H9 (cell line): ENCODE data around the gene ADAM22. TPM values are rescaled to one million over a fixed set of nuclear protein-coding genes. Genes with fewer than 3 reads are reported as not detected.

Experiments
- DNase-seq: peaks from one replicate; pipeline ENCODE4 v3.0.0-alpha.2; 2017
- H2AFZ ChIP-seq: one replicate; pipeline ENCODE4 v1.6.1; 2013; ENCODE audit warnings: mild to moderate bottlenecking, low read length, control low read depth, moderate library complexity
- H2AK5ac ChIP-seq: 2 replicates; pipeline ENCODE4 v1.6.1; 2013; ENCODE audit warnings: low read length, control low read depth, mixed read lengths; ENCODE audit not compliant: insufficient read length
- H2BK120ac ChIP-seq: one replicate; pipeline ENCODE4 v1.6.1; 2013; ENCODE audit warnings: low read depth, mild to moderate bottlenecking, low read length, control low read depth, inconsistent platforms; ENCODE audit not compliant: poor library complexity, severe bottlenecking
- H2BK12ac ChIP-seq: 2 replicates; pipeline ENCODE4 v1.6.1; 2013; ENCODE audit warnings: low read length, control low read depth, mixed read lengths, low read depth; ENCODE audit not compliant: insufficient read length
- H2BK15ac ChIP-seq: 2 replicates; pipeline ENCODE4 v1.6.1; 2013; ENCODE audit warnings: low read depth, low read length, control low read depth
- H2BK20ac ChIP-seq: one replicate; pipeline ENCODE4 v1.6.1; 2013; ENCODE audit warnings: low read depth, mild to moderate bottlenecking, low read length, control low read depth, inconsistent platforms; ENCODE audit not compliant: poor library complexity, severe bottlenecking
- H2BK5ac ChIP-seq: 2 replicates; pipeline ENCODE4 v1.6.1; 2013; ENCODE audit warnings: low read length, control low read depth, mixed read lengths; ENCODE audit not compliant: insufficient read length
- H3K14ac ChIP-seq: 2 replicates; pipeline ENCODE4 v1.6.1; 2013; ENCODE audit warnings: low read length, control low read depth; ENCODE audit not compliant: insufficient read depth
- H3K18ac ChIP-seq: 2 replicates; pipeline ENCODE4 v1.6.1; 2013; ENCODE audit warnings: low read depth, mild to moderate bottlenecking, mixed read lengths, low read length, control low read depth; ENCODE audit not compliant: insufficient read length
- H3K23ac ChIP-seq: 2 replicates; pipeline ENCODE4 v1.6.1; 2013; ENCODE audit warnings: low read length, control low read depth, mixed read lengths, low read depth; ENCODE audit not compliant: insufficient read length
- H3K23me2 ChIP-seq: 2 replicates; pipeline ENCODE4 v1.6.1; 2013; ENCODE audit warnings: low read depth, mild to moderate bottlenecking, mixed read lengths, low read length, control low read depth; ENCODE audit not compliant: insufficient read length, poor library complexity, severe bottlenecking
- H3K27ac ChIP-seq: 2 replicates; pipeline ENCODE4 v1.5.1; 2013; ENCODE audit warnings: low read length, control low read depth, mixed read lengths, low read depth; ENCODE audit not compliant: insufficient read length
- H3K27me3 ChIP-seq: 2 replicates; pipeline ENCODE4 v1.6.1; 2013; ENCODE audit warnings: low read length, control low read depth, inconsistent platforms; ENCODE audit not compliant: insufficient read depth
- H3K4ac ChIP-seq: 2 replicates; pipeline ENCODE4 v1.6.1; 2013; ENCODE audit warnings: low read depth, mild to moderate bottlenecking, control low read depth, inconsistent platforms, low read length, moderate library complexity
- H3K4me1 ChIP-seq: 2 replicates; pipeline ENCODE4 v1.6.1; 2013; ENCODE audit warnings: low read length, control low read depth, inconsistent platforms; ENCODE audit not compliant: insufficient read depth
- H3K4me2 ChIP-seq: 2 replicates; pipeline ENCODE4 v1.6.1; 2013; ENCODE audit warnings: low read length, control low read depth, mixed read lengths; ENCODE audit not compliant: insufficient read length, insufficient read depth
- H3K56ac ChIP-seq: 2 replicates; pipeline ENCODE4 v1.6.1; 2013; ENCODE audit warnings: low read depth, mild to moderate bottlenecking, mixed read lengths, low read length, control low read depth; ENCODE audit not compliant: insufficient read length
- H3K79me1 ChIP-seq: 2 replicates; pipeline ENCODE4 v1.6.1; 2013; ENCODE audit warnings: low read depth, mild to moderate bottlenecking, moderate library complexity, low read length, control low read depth, inconsistent platforms; ENCODE audit not compliant: insufficient read depth, poor library complexity, severe bottlenecking
- H3K79me2 ChIP-seq: 2 replicates; pipeline ENCODE4 v1.6.1; 2013; ENCODE audit warnings: low read length, control low read depth, inconsistent platforms; ENCODE audit not compliant: insufficient read depth
- H3K9ac ChIP-seq: 2 replicates; pipeline ENCODE4 v1.6.1; 2013; ENCODE audit warnings: low read length, control low read depth, mixed read lengths; ENCODE audit not compliant: insufficient read length; ENCODE audit errors: extremely low read depth
- H3K9me3 ChIP-seq: one replicate; pipeline ENCODE4 v1.6.1; 2013; ENCODE audit warnings: low read depth, low read length, inconsistent platforms; ENCODE audit not compliant: control insufficient read depth
- H3T11ph ChIP-seq: one replicate; pipeline ENCODE4 v1.6.1; 2013; ENCODE audit warnings: mild to moderate bottlenecking, low read length, control low read depth, inconsistent platforms
- H4K20me1 ChIP-seq: one replicate; pipeline ENCODE4 v1.6.1; 2013; ENCODE audit not compliant: control insufficient read depth, insufficient read length, insufficient read depth
- H4K5ac ChIP-seq: 2 replicates; pipeline ENCODE4 v1.6.1; 2013; ENCODE audit warnings: low read depth, mild to moderate bottlenecking, mixed read lengths, low read length, control low read depth; ENCODE audit not compliant: insufficient read length
- H4K8ac ChIP-seq: replicated peaks from 2 replicates; pipeline ENCODE4 v1.6.1; 2013; ENCODE audit warnings: low read length, control low read depth, mixed read lengths, low read depth; ENCODE audit not compliant: insufficient read length
- H4K91ac ChIP-seq: 2 replicates; pipeline ENCODE4 v1.6.1; 2013; ENCODE audit warnings: low read depth, mild to moderate bottlenecking, moderate library complexity, mixed read lengths, low read length, control low read depth; ENCODE audit not compliant: insufficient read length
- H3K27ac Mint-ChIP-seq, 3 experiments: 2 replicates in 2 of 3; 3 replicates in 1 of 3; pipeline ENCODE4 v1.8.0; 2020 to 2021; ENCODE audit warnings: mixed read lengths in 3 of 3, mild to moderate bottlenecking in 1 of 3, moderate library complexity in 1 of 3
- H3K27me3 Mint-ChIP-seq: 2 replicates; pipeline ENCODE4 v1.8.0; 2021; ENCODE audit warnings: low read depth, mild to moderate bottlenecking, moderate library complexity, mixed read lengths
- H3K36me3 Mint-ChIP-seq, 3 experiments: 2 replicates in 2 of 3; 3 replicates in 1 of 3; pipeline ENCODE4 v1.8.0; 2020 to 2021; ENCODE audit warnings: low read depth in 3 of 3, mixed read lengths in 3 of 3; ENCODE audit not compliant: insufficient read depth in 1 of 3
- H3K4me1 Mint-ChIP-seq, 2 experiments: 2 replicates each; pipeline ENCODE4 v1.8.0; 2020; ENCODE audit warnings: mixed read lengths in 2 of 2
- H3K4me3 Mint-ChIP-seq, 2 experiments: 2 replicates in 1 of 2; 3 replicates in 1 of 2; pipeline ENCODE4 v1.8.0; 2020 to 2021; ENCODE audit warnings: mild to moderate bottlenecking in 2 of 2, mixed read lengths in 2 of 2, moderate library complexity in 1 of 2
- H3K9me3 Mint-ChIP-seq, 2 experiments: 2 replicates in 1 of 2; 3 replicates in 1 of 2; pipeline ENCODE4 v1.8.0; 2020; ENCODE audit warnings: mild to moderate bottlenecking in 2 of 2, mixed read lengths in 2 of 2, moderate library complexity in 1 of 2
- WGBS: extraction: QIAGEN DNeasy Blood & Tissue Kit; methylation state at CpG from one replicate; pipeline ENCODE4 v1.1.7; 2013; ENCODE audit warnings: missing lambda C conversion rate, low lambda C conversion rate, mixed read lengths; ENCODE audit not compliant: insufficient read length; ENCODE audit errors: extremely low coverage; 5-methylcytosine and 5-hydroxymethylcytosine counted together
- total RNA-seq: library from RNA; stranded (reverse); gene quantifications from 2 replicates; pipeline ENCODE4 v1.2.1, GENCODE V29; 2021
- TF ChIP-seq, protein P1 (sequence below): fragments of 200-600 bp; sonication (generic); conservative IDR thresholded peaks from 3 replicates; pipeline ENCODE4 v1.8.0; 2021; ENCODE audit warnings: antibody characterized with exemption, mild to moderate bottlenecking

Gene ADAM22
- total RNA-seq, 1 experiment from 2014 or later: 8.7 TPM

DNA sequence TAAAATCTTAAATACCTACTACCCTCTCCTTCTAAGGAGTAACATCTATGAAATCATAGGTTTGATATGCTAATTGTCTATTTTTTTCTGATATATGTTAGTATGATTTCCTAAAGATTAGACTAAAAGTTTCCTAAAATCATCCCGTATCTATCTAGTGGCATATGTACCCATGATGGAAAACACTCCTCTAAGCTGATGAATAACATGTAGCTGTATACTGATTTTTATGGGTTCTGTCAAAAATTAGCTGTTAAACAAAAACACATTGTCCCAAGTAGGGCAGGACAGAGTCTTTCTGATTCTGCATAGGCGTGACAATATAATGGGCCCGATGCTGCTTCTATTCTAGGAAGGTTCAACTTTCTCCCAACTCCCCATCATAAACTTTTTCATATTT lies 79.9 kb downstream of the ADAM22 start:
- no peak overlapping the region for H2AFZ ChIP-seq
- H3K9me3 ChIP-seq: no peaks in the 10 kb centered on the region
- H4K8ac ChIP-seq: no peak overlapping the region
- no peak overlapping the region for H3K23ac ChIP-seq
- no peak for DNase-seq
- no peak overlapping the region for H2BK15ac ChIP-seq
- H4K5ac ChIP-seq: no peak overlapping the region
- no peak overlapping the region for H4K91ac ChIP-seq
- H3K4ac ChIP-seq: no peak overlapping the region
- no peaks in the 10 kb centered on the region for H4K20me1 ChIP-seq
- Mint-ChIP-seq H3K9me3 (no peaks in the 10 kb centered on the region), H3K4me3 (no peak overlapping the region), H3K27ac (no peak overlapping the region), H3K4me1 (0 out of 4 replicates have a peak, but pooled peaks cover 0 to 4% of the 10 kb centered on the region in 2 experiments), H3K36me3 (peaks cover 0 to 5% (median 0%) of the 10 kb centered on the region in 3 experiments; a peak in 4 of 7 replicates), H3K27me3 (no peaks in the 10 kb centered on the region)
- no peaks in the 10 kb centered on the region for H3K23me2 ChIP-seq
- no peaks in the 10 kb centered on the region for H3K79me2 ChIP-seq
- no peak overlapping the region for H3K4me2 ChIP-seq
- H3K27ac ChIP-seq: no peak overlapping the region
- no peak overlapping the region for H2BK20ac ChIP-seq
- H3K4me1 ChIP-seq: no peaks in the 10 kb centered on the region
- H3K18ac ChIP-seq: no peak overlapping the region
- H2BK12ac ChIP-seq: no peak overlapping the region
- no peak overlapping the region for H3K9ac ChIP-seq
- H2BK120ac ChIP-seq: no peak overlapping the region
- H3T11ph ChIP-seq: no peak overlapping the region
- no peak overlapping the region for H3K56ac ChIP-seq
- no CpG with 5 or more reads among the region's 3 CpGs for WGBS
- no peak overlapping the region for H2BK5ac ChIP-seq
- no peak overlapping the region for H2AK5ac ChIP-seq
- H3K27me3 ChIP-seq: no peaks in the 10 kb centered on the region
- H3K79me1 ChIP-seq: no peaks in the 10 kb centered on the region
- no peak overlapping the region for H3K14ac ChIP-seq
- TF ChIP-seq, protein P1, sequence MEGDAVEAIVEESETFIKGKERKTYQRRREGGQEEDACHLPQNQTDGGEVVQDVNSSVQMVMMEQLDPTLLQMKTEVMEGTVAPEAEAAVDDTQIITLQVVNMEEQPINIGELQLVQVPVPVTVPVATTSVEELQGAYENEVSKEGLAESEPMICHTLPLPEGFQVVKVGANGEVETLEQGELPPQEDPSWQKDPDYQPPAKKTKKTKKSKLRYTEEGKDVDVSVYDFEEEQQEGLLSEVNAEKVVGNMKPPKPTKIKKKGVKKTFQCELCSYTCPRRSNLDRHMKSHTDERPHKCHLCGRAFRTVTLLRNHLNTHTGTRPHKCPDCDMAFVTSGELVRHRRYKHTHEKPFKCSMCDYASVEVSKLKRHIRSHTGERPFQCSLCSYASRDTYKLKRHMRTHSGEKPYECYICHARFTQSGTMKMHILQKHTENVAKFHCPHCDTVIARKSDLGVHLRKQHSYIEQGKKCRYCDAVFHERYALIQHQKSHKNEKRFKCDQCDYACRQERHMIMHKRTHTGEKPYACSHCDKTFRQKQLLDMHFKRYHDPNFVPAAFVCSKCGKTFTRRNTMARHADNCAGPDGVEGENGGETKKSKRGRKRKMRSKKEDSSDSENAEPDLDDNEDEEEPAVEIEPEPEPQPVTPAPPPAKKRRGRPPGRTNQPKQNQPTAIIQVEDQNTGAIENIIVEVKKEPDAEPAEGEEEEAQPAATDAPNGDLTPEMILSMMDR: no peak
